Activated gamma-delta T cell treated with Interleukin-2 at 50 U/mL for 16 hours (primary cell): ENCODE data around the gene CD72.
"Not testable (repeated sequence)": the region's sequence is repeated elsewhere in the genome, so short reads cannot be mapped to it uniquely, and the experiment has no call there.

ENCODE experiments used
- DNase-seq: peaks from one replicate; pipeline ENCODE4 v3.0.0-alpha.2; 2020

Gene CD72

DNA sequence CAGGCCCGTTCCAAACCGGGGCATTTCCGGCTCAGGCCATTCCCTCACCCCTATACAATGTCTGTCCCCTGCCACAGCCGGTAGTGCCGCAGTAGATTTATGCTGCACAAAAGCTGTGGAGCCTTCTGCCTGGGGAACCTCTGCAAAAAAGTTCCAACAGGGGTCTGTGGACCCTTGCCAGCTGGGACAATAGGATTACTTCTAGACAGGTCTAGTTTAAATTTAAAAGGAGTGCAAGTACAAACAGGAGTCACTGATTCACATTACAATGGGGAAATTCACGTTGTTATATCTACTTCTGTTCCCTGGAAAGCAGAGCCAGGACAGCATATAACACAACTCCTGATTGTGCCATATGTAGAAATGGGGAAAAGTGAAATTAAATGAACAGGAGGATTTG lies 34.7 kb downstream of the CD72 start:
- DNase-seq = not testable (repeated sequence)

DNA sequence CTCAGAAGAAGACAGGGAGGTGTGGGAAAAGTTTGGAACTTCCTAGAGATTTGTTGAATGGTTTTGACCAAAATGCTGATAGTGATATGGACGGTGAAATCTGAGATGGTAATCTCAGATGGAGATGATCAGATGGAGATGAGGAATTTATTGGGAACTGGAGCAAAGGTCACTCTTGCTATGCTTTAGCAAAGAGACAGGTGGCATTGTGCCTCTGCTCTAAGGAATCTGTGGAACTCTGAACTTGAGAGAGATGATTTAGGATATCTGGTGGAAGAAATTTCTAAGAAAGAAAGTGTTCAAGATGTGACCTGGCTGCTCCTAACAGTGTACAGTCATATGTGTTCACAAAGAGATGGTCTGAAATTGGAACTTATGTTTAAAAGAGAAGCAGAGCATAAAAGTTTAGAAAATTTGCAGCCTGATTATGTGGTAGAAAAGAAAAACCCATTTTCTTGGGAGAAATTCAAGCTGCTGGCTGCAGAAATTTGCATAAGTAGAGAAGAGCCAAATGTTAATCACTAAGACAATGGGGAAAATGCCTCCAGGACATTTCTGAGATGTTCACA lies 38.5 kb downstream of the CD72 start:
- not testable (repeated sequence) for DNase-seq

DNA sequence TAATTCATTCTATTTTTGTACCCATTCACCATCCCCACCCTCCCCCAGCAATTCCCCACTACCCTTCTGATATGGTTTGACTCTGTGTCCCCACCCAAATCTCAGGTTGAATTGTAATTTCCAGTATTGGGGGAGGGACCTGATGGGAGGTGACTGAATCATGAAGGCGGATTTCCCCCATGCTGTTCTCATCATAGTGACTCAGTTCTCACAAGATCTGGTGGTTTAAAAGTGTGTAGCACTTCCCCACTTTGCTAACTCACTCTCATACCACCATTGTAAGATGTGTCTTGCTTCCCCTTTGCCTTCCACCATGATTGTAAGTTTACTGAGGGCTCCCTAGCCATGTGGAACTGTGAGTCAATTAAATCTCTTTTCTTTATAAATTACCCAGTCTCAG lies 39.1 kb downstream of the CD72 start:
- DNase-seq = no peak

DNA sequence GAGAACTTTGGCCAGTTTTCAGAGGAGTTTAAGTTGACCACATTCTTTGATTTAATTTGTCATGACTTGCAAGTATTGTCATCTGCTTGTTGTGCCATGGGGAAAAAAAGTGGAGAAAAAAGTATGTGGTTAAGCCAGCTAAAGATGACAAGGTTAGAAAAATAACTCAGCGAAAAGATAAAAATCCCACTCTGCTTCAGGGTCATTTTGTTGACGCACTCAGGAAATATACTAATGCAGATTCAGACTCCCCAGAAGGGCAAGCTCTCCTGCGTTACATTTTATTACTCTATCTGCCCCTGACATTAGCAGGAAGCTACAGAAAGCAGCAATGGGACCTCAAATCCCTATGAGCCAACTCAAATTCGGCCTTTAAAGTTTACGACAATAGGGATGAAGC lies 40.7 kb downstream of the CD72 start:
- DNase-seq = no peak

DNA sequence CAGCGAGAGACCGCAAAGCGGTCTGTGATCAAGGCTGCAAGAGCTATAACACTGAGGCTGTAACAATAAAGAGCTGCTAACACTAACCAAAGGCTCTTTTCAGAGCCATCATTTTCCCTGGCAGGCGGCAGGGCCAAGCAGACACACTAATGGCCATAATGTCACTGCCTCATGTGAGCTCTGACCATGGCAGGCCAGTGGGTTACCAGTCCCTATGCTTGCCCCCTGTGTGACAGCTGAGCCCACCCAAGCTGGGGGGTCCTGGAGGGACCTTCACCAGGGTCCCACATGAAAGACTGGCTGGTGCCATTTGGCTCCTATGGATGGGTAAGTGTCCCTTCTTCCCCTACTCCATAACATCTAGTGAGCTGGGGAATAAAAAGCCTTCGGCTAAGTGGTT lies 42.7 kb downstream of the CD72 start:
- DNase-seq = no peak

DNA sequence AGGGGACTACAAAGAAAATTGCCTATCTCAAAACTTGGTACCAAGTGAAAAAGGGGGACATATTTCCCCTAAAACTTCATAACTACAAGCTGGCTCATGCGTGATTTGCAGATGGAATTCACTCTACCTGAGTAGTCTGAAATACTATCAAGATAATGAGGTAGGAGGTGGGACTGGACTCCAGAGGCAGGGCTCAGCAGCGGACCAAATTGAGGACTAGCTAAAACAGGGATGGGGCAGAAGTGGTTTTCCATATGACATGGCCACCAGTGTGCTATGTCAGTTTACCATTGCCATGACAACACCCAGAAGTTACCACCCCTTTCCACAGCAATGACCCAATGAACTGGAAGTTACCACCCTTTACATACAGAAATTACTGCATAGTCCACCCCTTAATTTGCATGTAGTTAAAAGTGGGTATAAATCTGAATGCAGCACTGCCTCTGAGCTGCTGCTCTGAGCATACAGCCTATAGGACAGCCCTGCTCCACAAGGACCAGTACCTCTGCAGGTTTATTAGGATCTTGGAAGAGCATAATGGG lies 43.6 kb downstream of the CD72 start:
- DNase-seq = no peak

DNA sequence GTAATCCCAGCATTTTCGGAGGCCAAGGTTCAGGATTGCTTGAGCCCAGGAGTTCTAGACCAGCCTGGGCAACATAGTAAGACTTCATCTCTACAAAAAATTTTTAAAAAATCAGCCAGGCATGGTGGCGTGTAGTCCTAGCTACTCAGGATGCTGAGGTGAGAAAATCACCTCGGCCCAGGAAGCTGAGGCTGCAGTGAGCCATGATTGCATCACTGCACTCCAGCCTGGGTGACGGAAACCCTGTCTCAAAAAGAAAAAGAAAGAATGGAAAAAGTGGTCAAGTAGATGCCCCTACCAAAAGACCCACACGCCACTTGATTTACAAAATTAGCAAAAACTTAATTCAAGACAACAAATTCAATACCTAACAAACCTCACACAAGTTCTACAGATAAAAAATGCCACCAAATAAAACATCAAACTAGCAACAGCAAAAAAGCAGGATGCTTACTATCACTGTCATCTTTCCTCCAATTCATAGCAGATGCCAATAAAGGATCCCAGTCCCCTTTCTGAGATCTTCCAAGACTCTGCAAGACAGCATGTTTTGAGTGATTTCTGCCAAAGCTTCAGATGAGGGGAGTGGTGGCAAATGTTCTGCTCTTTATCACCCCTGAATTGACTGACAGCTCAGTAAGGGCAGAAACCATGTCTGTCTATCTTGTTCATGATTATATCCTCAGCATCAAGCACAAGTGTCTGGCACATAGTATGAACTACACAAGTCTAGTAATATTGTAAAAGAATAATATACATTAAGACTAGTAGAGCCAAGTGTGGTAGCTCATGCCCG lies 47.3 kb downstream of the CD72 start:
- no peak for DNase-seq

DNA sequence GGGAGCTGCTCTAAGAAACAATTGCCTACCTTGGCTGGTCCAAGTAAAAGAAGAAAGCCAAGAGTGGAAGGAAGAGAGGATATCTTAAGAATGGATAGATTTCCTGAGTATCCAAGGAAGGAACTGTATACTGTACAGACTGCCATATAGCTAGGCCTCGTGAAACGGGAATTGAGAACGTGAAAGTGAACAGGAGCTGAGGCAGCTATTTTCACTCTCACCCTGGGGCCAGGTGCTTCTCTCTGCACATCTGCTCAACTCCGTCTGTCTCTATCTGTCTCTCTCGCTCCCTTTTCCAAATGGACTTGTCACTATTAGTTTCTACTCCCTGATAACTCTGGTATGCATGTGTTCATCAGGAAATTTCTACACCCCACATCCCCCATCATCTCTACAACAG lies 49.0 kb downstream of the CD72 start:
- DNase-seq = no peak

DNA sequence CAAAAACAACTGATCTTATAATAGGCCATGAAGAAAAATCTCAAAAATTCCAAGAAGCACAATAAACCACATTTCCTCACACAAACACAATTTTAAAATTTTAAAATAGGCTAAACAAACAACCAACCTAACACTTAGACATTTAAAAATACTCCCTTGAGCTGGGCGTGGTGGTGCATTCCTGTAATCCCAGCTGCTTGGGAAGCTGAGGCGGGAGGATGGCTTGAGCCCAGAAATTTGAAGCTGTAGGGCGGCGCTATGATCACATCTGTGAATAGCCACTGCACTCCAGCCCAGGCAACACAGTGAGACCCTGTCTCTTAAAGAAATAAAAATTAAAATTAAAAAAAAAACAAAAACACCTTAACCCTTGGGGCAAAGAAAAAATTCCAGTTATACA lies 50.0 kb downstream of the CD72 start:
- DNase-seq = no peak

DNA sequence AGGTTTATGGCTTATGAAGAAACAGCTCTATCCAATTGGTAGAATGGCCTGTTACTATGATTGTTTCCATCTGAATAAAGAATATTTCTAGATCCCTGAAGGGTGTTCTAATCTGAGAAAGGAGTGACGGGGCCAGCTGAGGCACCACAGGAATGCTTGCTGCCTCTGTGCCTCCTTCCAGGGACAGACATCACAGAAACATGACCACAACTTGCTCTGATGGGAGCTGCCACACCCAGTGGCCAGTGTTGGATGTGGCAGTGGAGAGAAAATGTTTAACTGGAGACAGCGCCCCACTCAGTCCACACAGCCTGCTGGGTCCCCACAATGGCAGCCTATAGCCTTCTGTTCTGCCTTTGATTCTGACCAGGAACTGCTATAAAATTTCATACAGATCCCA lies 51.8 kb downstream of the CD72 start:
- no peak for DNase-seq

DNA sequence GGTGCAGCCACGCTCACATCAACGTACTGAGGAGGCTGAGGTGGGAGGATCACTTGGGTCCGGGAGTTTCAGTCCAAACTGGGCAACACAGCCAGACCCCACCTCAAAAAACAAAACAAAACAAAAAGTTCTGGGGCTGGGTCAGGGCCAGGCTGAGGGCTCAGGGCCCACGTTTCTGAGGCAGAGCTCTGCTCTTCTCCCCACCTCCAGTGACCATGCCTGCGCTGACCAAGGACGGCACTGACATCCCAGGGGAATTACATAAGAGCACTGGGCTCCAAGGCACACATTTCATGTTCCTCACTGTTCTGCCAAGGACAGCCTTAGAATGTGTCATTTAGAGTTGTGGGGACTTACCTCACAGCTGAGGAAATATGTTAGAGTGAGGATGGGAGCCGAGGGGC lies 53.6 kb downstream of the CD72 start:
- DNase-seq = no peak

DNA sequence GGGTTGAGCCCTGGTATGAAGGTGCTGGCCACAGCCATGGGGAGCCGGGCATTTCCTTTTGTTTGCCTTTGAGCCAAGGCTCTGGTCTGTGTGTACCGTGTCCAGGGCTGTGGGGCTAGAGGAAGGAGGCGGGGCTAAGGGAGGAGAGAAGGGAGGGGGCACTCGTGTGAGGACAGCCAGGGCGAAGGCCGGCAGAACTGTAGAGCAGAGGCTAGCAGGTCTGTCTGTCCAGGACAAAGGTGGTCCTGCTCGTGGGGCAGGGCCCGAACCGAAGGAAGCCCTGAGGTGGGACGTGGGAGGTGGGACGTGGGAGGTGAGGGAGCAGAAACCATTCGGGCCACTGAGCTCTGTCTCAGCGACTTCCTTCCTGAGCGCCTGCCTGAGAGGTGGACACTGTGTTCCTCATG lies 54.4 kb downstream of the CD72 start:
- no peak for DNase-seq

DNA sequence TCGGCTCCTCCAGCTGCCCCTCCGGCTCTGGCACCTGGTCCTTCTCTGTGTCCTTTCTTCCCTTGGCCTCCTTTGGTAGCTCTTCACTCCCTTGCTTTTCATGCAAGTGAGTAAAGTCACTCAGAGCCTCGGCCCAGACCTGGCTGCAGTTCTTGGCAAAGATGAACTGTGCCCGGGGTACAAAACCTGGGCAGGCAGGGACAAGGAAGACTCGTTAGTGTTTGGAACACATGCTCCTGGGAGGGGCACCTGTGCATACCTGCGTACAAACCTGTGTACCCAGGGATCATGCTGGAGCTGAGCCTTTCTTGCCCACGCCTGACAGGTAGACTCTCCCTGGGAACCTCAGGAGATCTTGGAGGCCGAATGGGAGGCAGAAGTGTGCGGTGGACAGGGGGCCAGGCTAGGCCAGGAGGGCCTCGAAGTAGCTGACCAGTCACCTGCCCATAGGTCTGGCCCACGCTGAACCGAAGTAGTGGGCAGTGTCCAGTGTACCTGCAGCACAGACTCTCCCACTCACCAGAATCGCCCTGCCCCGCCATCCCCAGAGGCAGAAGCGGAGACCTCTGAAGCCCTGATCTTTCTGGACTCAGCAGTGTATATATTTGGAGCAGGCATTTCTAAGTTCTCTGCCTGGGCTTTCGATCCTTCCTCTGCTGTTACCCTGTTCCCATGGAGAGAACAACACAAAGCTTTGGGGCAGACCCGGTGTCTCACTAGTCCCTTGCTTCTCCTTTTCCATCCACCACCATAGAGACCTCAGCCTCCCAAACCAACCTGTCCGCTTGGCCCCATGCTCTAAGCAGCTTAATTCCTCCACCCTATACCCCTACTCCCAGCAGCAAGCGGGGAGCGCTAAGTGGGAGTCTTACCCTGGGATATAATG lies 55.1 kb downstream of the CD72 start:
- DNase-seq = no peak

DNA sequence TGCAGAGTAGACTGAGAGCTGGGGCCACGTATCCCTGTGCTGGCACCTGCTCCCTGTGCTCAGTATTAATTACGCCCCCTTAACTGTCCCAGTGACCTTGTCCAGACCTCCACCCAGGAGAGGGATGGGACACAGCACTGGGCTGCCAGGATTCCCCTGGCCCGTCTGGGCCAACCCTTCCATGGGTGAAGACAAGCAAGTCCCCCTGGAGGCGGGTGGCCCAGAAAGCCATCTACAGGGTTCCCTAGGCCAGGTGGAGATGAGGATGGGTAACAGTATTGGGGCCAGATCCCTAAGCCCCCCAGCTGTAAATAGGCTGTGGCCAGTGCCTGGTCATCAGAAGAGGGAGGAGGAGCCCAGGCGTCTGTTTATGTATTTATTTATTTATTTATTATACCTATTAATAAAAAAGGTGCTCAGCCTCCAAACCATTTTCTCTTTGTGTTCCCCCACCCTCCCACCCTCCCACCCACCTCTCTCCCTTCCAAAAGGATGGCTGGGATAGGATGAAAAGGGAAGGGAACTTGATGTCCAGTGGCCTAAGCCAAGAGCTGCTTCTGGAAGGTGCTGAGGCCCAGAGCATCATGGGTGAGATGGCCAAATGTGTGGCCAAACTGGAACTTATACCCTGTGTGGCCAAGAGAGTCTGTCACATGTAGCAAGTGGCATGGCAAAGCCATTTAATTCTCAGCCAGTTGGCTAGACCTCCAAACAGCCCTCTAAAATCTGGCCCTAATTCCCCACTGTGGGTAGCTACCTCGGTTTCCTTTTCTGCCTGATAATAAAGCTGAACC lies 56.5 kb downstream of the CD72 start:
- DNase-seq = no peak

DNA sequence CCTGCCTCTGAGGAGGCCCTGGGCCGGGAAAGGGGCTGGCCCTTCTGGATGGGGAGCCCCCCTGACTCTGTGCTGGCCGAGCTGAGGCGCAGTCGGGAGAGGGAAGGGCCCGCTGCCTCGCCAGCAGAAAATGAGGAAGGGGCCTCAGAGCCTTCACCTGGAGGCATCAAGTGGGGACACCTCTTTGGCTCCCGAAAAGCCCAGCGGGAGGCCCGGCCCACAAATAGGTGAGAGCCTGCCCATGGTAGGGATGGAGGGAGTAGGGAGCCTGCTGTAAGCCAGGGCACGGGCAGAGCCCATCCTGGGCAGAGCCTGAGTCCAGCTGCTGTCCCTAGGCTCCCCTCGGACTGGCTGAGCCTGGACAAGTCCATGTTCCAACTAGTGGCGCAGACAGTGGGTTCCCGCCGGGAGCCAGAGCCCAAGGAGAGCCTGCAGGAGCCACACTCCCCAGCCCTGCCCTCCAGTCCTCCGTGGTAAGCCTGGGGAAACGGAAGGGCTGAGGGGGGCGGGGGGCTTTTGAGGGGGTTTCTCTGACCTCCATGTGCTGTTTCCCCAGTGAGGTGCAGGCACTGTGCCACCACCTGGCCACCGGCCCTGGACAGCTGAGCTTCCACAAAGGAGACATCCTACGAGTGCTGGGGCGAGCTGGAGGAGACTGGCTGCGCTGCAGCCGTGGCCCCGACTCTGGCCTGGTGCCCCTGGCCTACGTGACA lies 57.4 kb downstream of the CD72 start:
- no peak for DNase-seq
